Measurements from ENCODE around the gene UBAP2. TPM values are rescaled to one million over a fixed set of nuclear protein-coding genes. Genes with fewer than 3 reads are reported as not detected.
A peak's percentile ranks its signal among the peaks of the same experiment; 100 is the strongest.

UBAP2 gene, protein sequence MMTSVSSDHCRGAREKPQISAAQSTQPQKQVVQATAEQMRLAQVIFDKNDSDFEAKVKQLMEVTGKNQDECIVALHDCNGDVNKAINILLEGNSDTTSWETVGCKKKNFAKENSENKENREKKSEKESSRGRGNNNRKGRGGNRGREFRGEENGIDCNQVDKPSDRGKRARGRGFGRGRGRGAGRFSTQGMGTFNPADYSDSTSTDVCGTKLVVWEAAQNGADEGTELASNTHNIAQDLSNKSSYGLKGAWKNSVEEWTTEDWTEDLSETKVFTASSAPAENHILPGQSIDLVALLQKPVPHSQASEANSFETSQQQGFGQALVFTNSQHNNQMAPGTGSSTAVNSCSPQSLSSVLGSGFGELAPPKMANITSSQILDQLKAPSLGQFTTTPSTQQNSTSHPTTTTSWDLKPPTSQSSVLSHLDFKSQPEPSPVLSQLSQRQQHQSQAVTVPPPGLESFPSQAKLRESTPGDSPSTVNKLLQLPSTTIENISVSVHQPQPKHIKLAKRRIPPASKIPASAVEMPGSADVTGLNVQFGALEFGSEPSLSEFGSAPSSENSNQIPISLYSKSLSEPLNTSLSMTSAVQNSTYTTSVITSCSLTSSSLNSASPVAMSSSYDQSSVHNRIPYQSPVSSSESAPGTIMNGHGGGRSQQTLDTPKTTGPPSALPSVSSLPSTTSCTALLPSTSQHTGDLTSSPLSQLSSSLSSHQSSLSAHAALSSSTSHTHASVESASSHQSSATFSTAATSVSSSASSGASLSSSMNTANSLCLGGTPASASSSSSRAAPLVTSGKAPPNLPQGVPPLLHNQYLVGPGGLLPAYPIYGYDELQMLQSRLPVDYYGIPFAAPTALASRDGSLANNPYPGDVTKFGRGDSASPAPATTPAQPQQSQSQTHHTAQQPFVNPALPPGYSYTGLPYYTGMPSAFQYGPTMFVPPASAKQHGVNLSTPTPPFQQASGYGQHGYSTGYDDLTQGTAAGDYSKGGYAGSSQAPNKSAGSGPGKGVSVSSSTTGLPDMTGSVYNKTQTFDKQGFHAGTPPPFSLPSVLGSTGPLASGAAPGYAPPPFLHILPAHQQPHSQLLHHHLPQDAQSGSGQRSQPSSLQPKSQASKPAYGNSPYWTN
- 60.8 and 61.1 TPM in 2 replicates for total RNA-seq (2021)
- long read RNA-seq, full-length matches to known transcripts: 31 of 100 reads
- long read RNA-seq, partial matches to known transcripts: 32 of 100 reads
- long read RNA-seq, other reads (novel, unspliced or antisense): 37 of 100 reads

DNA sequence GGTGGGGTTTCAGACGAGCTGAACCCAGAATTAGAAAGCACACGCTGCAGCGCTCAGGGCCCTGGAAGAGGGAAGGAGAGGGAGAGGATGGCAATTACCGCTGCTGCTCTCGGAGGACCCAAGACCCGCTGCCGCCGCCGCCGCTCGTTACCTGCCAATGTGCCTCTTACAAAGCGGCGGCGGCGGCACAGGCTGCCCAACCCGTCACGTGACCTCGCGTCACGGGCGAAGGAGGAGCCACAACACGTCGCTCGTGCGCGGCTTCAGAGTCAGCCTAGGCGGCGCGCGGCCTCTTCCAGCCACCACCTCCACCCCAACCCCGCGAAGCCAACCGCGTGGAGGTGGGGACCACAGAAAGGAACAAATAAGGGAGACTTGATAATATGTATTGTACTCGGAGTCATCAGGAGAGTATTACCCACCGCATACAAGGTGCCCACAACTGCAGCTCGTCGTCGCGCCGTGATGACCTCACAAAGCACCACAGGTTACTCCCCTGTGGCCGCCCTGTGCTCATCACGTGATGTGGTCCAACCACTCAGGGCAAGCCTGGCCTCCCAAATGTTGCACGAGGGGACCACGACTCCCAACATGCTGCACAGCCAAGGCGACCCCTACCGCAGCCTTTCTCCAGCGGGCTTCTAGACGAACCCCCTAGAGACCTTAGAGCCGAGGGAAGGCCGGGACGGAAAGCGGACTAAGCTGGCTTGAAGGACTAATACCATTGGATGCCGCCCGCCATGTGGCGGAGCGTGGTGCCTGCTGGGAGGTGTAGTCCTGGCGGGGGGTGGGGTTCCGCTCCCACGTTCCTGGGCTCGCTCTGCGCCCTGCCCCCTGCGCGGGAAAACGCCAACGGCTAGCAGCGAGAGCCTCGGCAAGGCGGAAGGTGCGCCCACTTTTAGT lies at the start of gene UBAP2:
Gene UBAP2, minus strand, starts transcription at position 161 of the 903 bp plus-strand sequence. CDS start 31,739 bp downstream, outside the sequence.
- Mint-ChIP-seq H3K27me3 (ENCODE audit: low read depth) (no peaks in the 10 kb centered on the region; the same call in none of the 2 replicates), H3K27ac (peak within 1 kb of the TSS; percentile 100), H3K4me3 (peak within 1 kb of the TSS; percentile 97 to 99), H3K9me3 (no peaks in the 10 kb centered on the region; a peak in 2 of 5 replicates), H3K36me3 (ENCODE audit: insufficient read depth in 1 of 3, low read depth in 3 of 3) (peaks cover 0 to 8% (median 4%) of the 10 kb centered on the region in 3 experiments; a peak in 2 of 7 replicates), H3K4me1 (peaks cover 28 to 34% of the 10 kb centered on the region in 2 experiments)
- no peaks in the 10 kb centered on the region for H4K20me1 ChIP-seq (ENCODE audit: control insufficient read depth, insufficient read depth, insufficient read length)
- H2BK12ac ChIP-seq (ENCODE audit: insufficient read length, low read depth, low read length): no peak within 1 kb of the TSS
- H2BK120ac ChIP-seq (ENCODE audit: low read depth, low read length, poor library complexity, severe bottlenecking): peak within 1 kb of the TSS; percentile 95
- whole genome bisulfite sequencing (ENCODE audit: extremely low coverage, insufficient read length, low lambda C conversion rate): no CpG with 5 or more reads among the region's 70 CpGs
- peak within 1 kb of the TSS; percentile 100 for H3K14ac ChIP-seq (ENCODE audit: insufficient read depth, low read length)
- peaks cover 33% of the 10 kb centered on the region; the same call in 1 of the 2 replicates for H3K79me2 ChIP-seq (ENCODE audit: insufficient read depth, low read length)
- H3K56ac ChIP-seq (ENCODE audit: insufficient read length, low read depth, low read length): peak within 1 kb of the TSS; percentile 50
- H3K23ac ChIP-seq (ENCODE audit: insufficient read length, low read depth, low read length): no peak within 1 kb of the TSS
- H4K5ac ChIP-seq (ENCODE audit: insufficient read length, low read depth, low read length): peak within 1 kb of the TSS; percentile 89
- no peaks in the 10 kb centered on the region for H3K79me1 ChIP-seq (ENCODE audit: insufficient read depth, low read depth, low read length, poor library complexity, severe bottlenecking)
- peak within 1 kb of the TSS; percentile 63 for H4K8ac ChIP-seq (replicated peaks; ENCODE audit: insufficient read length, low read depth, low read length)
- H2AK5ac ChIP-seq (ENCODE audit: insufficient read length, low read length): no peak within 1 kb of the TSS
- DNase-seq: peak; percentile 98
- peak within 1 kb of the TSS; percentile 87 for H3K4me2 ChIP-seq (ENCODE audit: insufficient read depth, insufficient read length, low read length)
- H3K27me3 ChIP-seq (ENCODE audit: insufficient read depth, low read length): no peaks in the 10 kb centered on the region
- H2BK5ac ChIP-seq (ENCODE audit: insufficient read length, low read length): peak within 1 kb of the TSS; percentile 64
- peak within 1 kb of the TSS; percentile 89 for H3K27ac ChIP-seq (ENCODE audit: insufficient read length, low read depth, low read length)
- no peak within 1 kb of the TSS for H2AFZ ChIP-seq (ENCODE audit: low read length)
- TF ChIP-seq, protein P1, sequence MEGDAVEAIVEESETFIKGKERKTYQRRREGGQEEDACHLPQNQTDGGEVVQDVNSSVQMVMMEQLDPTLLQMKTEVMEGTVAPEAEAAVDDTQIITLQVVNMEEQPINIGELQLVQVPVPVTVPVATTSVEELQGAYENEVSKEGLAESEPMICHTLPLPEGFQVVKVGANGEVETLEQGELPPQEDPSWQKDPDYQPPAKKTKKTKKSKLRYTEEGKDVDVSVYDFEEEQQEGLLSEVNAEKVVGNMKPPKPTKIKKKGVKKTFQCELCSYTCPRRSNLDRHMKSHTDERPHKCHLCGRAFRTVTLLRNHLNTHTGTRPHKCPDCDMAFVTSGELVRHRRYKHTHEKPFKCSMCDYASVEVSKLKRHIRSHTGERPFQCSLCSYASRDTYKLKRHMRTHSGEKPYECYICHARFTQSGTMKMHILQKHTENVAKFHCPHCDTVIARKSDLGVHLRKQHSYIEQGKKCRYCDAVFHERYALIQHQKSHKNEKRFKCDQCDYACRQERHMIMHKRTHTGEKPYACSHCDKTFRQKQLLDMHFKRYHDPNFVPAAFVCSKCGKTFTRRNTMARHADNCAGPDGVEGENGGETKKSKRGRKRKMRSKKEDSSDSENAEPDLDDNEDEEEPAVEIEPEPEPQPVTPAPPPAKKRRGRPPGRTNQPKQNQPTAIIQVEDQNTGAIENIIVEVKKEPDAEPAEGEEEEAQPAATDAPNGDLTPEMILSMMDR (conservative IDR thresholded peaks at IDR 0.05): no peak
- H3K4ac ChIP-seq (ENCODE audit: low read depth, low read length): peak within 1 kb of the TSS; percentile 1; the same call in 1 of the 2 replicates
- H2BK20ac ChIP-seq (ENCODE audit: low read depth, low read length, poor library complexity, severe bottlenecking): no peak within 1 kb of the TSS
- peak within 1 kb of the TSS; percentile 100 for H3K18ac ChIP-seq (ENCODE audit: insufficient read length, low read depth, low read length)
- no peaks in the 10 kb centered on the region for H3K9me3 ChIP-seq (ENCODE audit: control insufficient read depth, low read depth, low read length)
- H2BK15ac ChIP-seq (ENCODE audit: low read depth, low read length): no peak within 1 kb of the TSS
- H3K9ac ChIP-seq (ENCODE audit: extremely low read depth, insufficient read length, low read length): peak within 1 kb of the TSS; percentile 95
- H3K23me2 ChIP-seq (ENCODE audit: insufficient read length, low read depth, low read length, poor library complexity, severe bottlenecking): peaks cover 4% of the 10 kb centered on the region
- 0 out of 2 replicates have a peak, but pooled peaks cover 5% of the 10 kb centered on the region for H3K4me1 ChIP-seq (ENCODE audit: insufficient read depth, low read length)
- H4K91ac ChIP-seq (ENCODE audit: insufficient read length, low read depth, low read length): no peak within 1 kb of the TSS
- H3T11ph ChIP-seq (ENCODE audit: low read length): peak within 1 kb of the TSS; percentile 92

All from H9 (cell line).